GM10266 (cell line): ENCODE results near the gene EGR1.

ENCODE experiments used
- DNase-seq: peaks from one replicate; pipeline ENCODE4 v3.0.0; 2012; ENCODE audit errors: extremely low spot score
- CTCF ChIP-seq: IDR thresholded peaks from 2 replicates; pipeline ENCODE4 v1.5.1; 2012; ENCODE audit warnings: mild to moderate bottlenecking, low read depth; ENCODE audit not compliant: control insufficient read depth, insufficient read depth; ENCODE audit errors: missing control alignments

The EGR1 gene

GRCh38 chr5:138465261-138466124 lies at the start of gene EGR1:
TSS of gene EGR1 (plus strand) at chr5:138465479. CDS start at chr5:138465762, 283 bp downstream.
- DNase-seq, result peak; percentile 95
- no peak for TF ChIP-seq CTCF

GRCh38 chr5:138418444-138418843 lies 46.8 kb upstream of the EGR1 start:
- no peak for DNase-seq
- TF ChIP-seq CTCF, result no peak

- no peak for DNase-seq
- TF ChIP-seq CTCF, result no peak
Observed at GRCh38 chr5:138425079-138425478, 40.2 kb upstream of the EGR1 start.

GRCh38 chr5:138435943-138436342 lies 29.3 kb upstream of the EGR1 start:
- DNase-seq, result no peak
- TF ChIP-seq CTCF, result no peak

- TF ChIP-seq CTCF, result no peak
- no peak for DNase-seq
Observed at GRCh38 chr5:138438003-138438723, 27.1 kb upstream of the EGR1 start.

- peak; percentile 93 for DNase-seq
- no peak for TF ChIP-seq CTCF
Observed at GRCh38 chr5:138438724-138439476, 26.4 kb upstream of the EGR1 start, which contains the start of gene REEP2. TSS of gene REEP2 (plus strand) at chr5:138439057. CDS start at chr5:138439209, 152 bp downstream.
